ENCODE results near the gene TSPYL4.

TSPYL4 gene

GRCh38 chr6:116253505-116254296 lies at the start of gene TSPYL4:
Gene TSPYL4 (minus strand): TSS chr6:116254075. CDS start chr6:116254008, 67 bp downstream.
- peak within 1 kb of the TSS; percentile 91 for H3K4me3 ChIP-seq (ENCODE audit: control insufficient read depth, low read depth, low read length)
- peak; percentile 95 for DNase-seq (ENCODE audit: low read depth)
- TF ChIP-seq CTCF (conservative IDR thresholded peaks at IDR 0.05; ENCODE audit: control insufficient read depth, insufficient read depth, low read depth, low read length): no peak

GRCh38 chr6:116301104-116301503 lies 47.2 kb upstream of the TSPYL4 start:
- no peak for TF ChIP-seq CTCF (conservative IDR thresholded peaks at IDR 0.05; ENCODE audit: control insufficient read depth, insufficient read depth, low read depth, low read length)
- no peak for DNase-seq (ENCODE audit: low read depth)
- no peak overlapping the region for H3K4me3 ChIP-seq (ENCODE audit: control insufficient read depth, low read depth, low read length)

- no peak for TF ChIP-seq CTCF (conservative IDR thresholded peaks at IDR 0.05; ENCODE audit: control insufficient read depth, insufficient read depth, low read depth, low read length)
- no peak for DNase-seq (ENCODE audit: low read depth)
- H3K4me3 ChIP-seq (ENCODE audit: control insufficient read depth, low read depth, low read length): no peak overlapping the region
Measured at GRCh38 chr6:116300566-116300965, 46.7 kb upstream of the TSPYL4 start.

GRCh38 chr6:116298973-116299372 lies 45.1 kb upstream of the TSPYL4 start:
- no peak for TF ChIP-seq CTCF (conservative IDR thresholded peaks at IDR 0.05; ENCODE audit: control insufficient read depth, insufficient read depth, low read depth, low read length)
- no peak for DNase-seq (ENCODE audit: low read depth)
- no peak overlapping the region for H3K4me3 ChIP-seq (ENCODE audit: control insufficient read depth, low read depth, low read length)

GRCh38 chr6:116298273-116298672 lies 44.4 kb upstream of the TSPYL4 start:
- no peak overlapping the region for H3K4me3 ChIP-seq (ENCODE audit: control insufficient read depth, low read depth, low read length)
- DNase-seq (ENCODE audit: low read depth): no peak
- TF ChIP-seq CTCF (conservative IDR thresholded peaks at IDR 0.05; ENCODE audit: control insufficient read depth, insufficient read depth, low read depth, low read length): no peak

GRCh38 chr6:116292553-116292952 lies 38.7 kb upstream of the TSPYL4 start:
- no peak for TF ChIP-seq CTCF (conservative IDR thresholded peaks at IDR 0.05; ENCODE audit: control insufficient read depth, insufficient read depth, low read depth, low read length)
- no peak for DNase-seq (ENCODE audit: low read depth)
- no peak overlapping the region for H3K4me3 ChIP-seq (ENCODE audit: control insufficient read depth, low read depth, low read length)

Data from fibroblast of mammary gland (primary cell).